H1 (cell line): ENCODE measurements around the gene PCDHA7. TPM values are rescaled to one million over a fixed set of nuclear protein-coding genes. Genes with fewer than 3 reads are reported as not detected.

Source experiments
- CTCF ChIA-PET: fragments of 300-600 bp; sonication (Branson Sonifier 250); formaldehyde crosslinking; loops from one replicate; lab custom pipeline; 2021; ENCODE audit not compliant: partially characterized antibody; lab: Charles Lee
- POLR2A ChIA-PET: fragments of 300-600 bp; sonication (Branson Sonifier 250); formaldehyde crosslinking; loops from one replicate; lab custom pipeline; 2021; ENCODE audit warnings: inconsistent platforms; ENCODE audit not compliant: partially characterized antibody; lab: Charles Lee
- DNase-seq, 2 experiments: peaks; one replicate each; pipeline versions ENCODE4 v3.0.0 to v3.0.0-alpha.2; 2010 to 2022; ENCODE audit warnings: low spot score in 2 of 2, low read depth in 1 of 2, mixed read lengths in 1 of 2
- FAIRE-seq: peaks from 2 replicates; lab custom pipeline; 2011; peaks lifted over from hg19 to GRCh38; lab: Jason Lieb, UNC
- H2AFZ ChIP-seq: 2 replicates; pipeline ENCODE4 v1.8.1; 2012; ENCODE audit warnings: low read length, inconsistent platforms
- H2AK5ac ChIP-seq: 2 replicates; pipeline ENCODE4 v1.6.1; 2013; ENCODE audit warnings: low read depth, low read length
- H2BK120ac ChIP-seq: replicated peaks from 2 replicates; pipeline ENCODE3; 2013; ENCODE audit warnings: low read depth, low read length, inconsistent platforms
- H2BK12ac ChIP-seq: 2 replicates; pipeline ENCODE4 v1.6.1; 2013; ENCODE audit warnings: low read depth, low read length
- H2BK15ac ChIP-seq: 2 replicates; pipeline ENCODE4 v1.6.1; 2013; ENCODE audit warnings: low read length
- H2BK20ac ChIP-seq: 2 replicates; pipeline ENCODE4 v1.6.1; 2013; ENCODE audit warnings: low read length
- H2BK5ac ChIP-seq: 2 replicates; pipeline ENCODE4 v1.6.1; 2013; ENCODE audit warnings: low read depth, low read length
- H3K14ac ChIP-seq: 2 replicates; pipeline ENCODE4 v1.6.1; 2013; ENCODE audit warnings: inconsistent platforms; ENCODE audit not compliant: insufficient read length
- H3K18ac ChIP-seq: 2 replicates; pipeline ENCODE4 v1.6.1; 2013; ENCODE audit warnings: low read length; ENCODE audit errors: extremely low read depth
- H3K23ac ChIP-seq: 2 replicates; pipeline ENCODE4 v1.6.1; 2013; ENCODE audit warnings: inconsistent platforms; ENCODE audit not compliant: insufficient read length
- H3K23me2 ChIP-seq: 2 replicates; pipeline ENCODE4 v1.6.1; 2013; ENCODE audit warnings: low read depth, low read length
- H3K27ac ChIP-seq: 2 replicates; pipeline ENCODE4 v1.6.1; 2011; ENCODE audit warnings: low read depth, low read length, inconsistent platforms
- H3K27me3 ChIP-seq, 4 experiments: replicated peaks in 1 of 4; 1 replicate in 1 of 4; 2 replicates in 3 of 4; pipeline versions ENCODE4 v1.6.1 to v1.8.1; 2011 to 2013; ENCODE audit warnings: low read length in 3 of 4, mild to moderate bottlenecking in 3 of 4, inconsistent platforms in 2 of 4, mixed read lengths in 2 of 4, moderate library complexity in 1 of 4; ENCODE audit not compliant: control insufficient read depth in 3 of 4, insufficient read depth in 3 of 4; ENCODE audit errors: extremely low read depth in 1 of 4
- H3K36me3 ChIP-seq, 4 experiments: 2 replicates each; pipeline versions ENCODE4 v1.6.1 to v1.8.1; 2011 to 2013; ENCODE audit warnings: mild to moderate bottlenecking in 4 of 4, low read length in 3 of 4, moderate library complexity in 2 of 4, control low read depth in 1 of 4, inconsistent platforms in 1 of 4; ENCODE audit not compliant: insufficient read depth in 4 of 4, control insufficient read depth in 2 of 4
- H3K4ac ChIP-seq: replicated peaks from 2 replicates; pipeline ENCODE3; 2013; ENCODE audit warnings: low read length, low read depth, mixed read lengths, inconsistent platforms; ENCODE audit not compliant: insufficient read length
- H3K4me1 ChIP-seq, 4 experiments: replicated peaks in 1 of 4; 1 replicate in 1 of 4; 2 replicates in 3 of 4; pipeline versions ENCODE4 v1.6.1 to v1.8.1; 2011 to 2013; ENCODE audit warnings: low read length in 3 of 4, inconsistent platforms in 2 of 4, mixed read lengths in 1 of 4; ENCODE audit not compliant: insufficient read depth in 4 of 4, control insufficient read depth in 3 of 4
- H3K4me2 ChIP-seq, 2 experiments: 2 replicates each; pipeline versions ENCODE4 v1.6.1 to v1.8.1; 2011 to 2013; ENCODE audit warnings: low read depth in 2 of 2, low read length in 2 of 2, control low read depth in 1 of 2, inconsistent platforms in 1 of 2, mild to moderate bottlenecking in 1 of 2; ENCODE audit not compliant: insufficient read depth in 1 of 2
- H3K4me3 ChIP-seq, 4 experiments: fragments of 200-600, 300-600 bp in 1 of 4; sonication (generic), shearing (Covaris generic), sonication (Bioruptor Twin) in 1 of 4; 2 replicates each; pipeline versions ENCODE4 v1.5.1 to v1.8.1; 2011 to 2016; ENCODE audit warnings: low read length in 4 of 4, low read depth in 3 of 4, control low read depth in 2 of 4, inconsistent platforms in 2 of 4, mild to moderate bottlenecking in 2 of 4, mixed read lengths in 1 of 4, moderate library complexity in 1 of 4; ENCODE audit not compliant: insufficient read depth in 2 of 4; ENCODE audit errors: extremely low read depth in 1 of 4
- H3K56ac ChIP-seq: replicated peaks from 2 replicates; pipeline ENCODE3; 2013; ENCODE audit warnings: low read depth, mild to moderate bottlenecking, mixed read lengths, low read length, inconsistent platforms; ENCODE audit not compliant: insufficient read length
- H3K79me1 ChIP-seq: 2 replicates; pipeline ENCODE4 v1.6.1; 2013; ENCODE audit warnings: low read depth, low read length, control low read depth
- H3K79me2 ChIP-seq, 2 experiments: 2 replicates each; pipeline versions ENCODE4 v1.6.1 to v1.8.1; 2012 to 2013; ENCODE audit warnings: low read length in 2 of 2, mild to moderate bottlenecking in 2 of 2, inconsistent platforms in 1 of 2; ENCODE audit not compliant: insufficient read depth in 2 of 2, control insufficient read depth in 1 of 2
- H3K9ac ChIP-seq, 4 experiments: replicated peaks in 1 of 4; 1 replicate in 1 of 4; 2 replicates in 3 of 4; pipeline versions ENCODE4 v1.6.1 to v1.8.1; 2011 to 2013; ENCODE audit warnings: low read depth in 3 of 4, low read length in 3 of 4, control low read depth in 2 of 4, mild to moderate bottlenecking in 2 of 4, moderate library complexity in 2 of 4, inconsistent platforms in 1 of 4; ENCODE audit errors: extremely low read depth in 1 of 4
- H3K9me3 ChIP-seq, 2 experiments: 2 replicates each; pipeline versions ENCODE4 v1.6.1 to v1.8.1; 2012 to 2013; ENCODE audit warnings: mild to moderate bottlenecking in 2 of 2, moderate library complexity in 2 of 2, control low read depth in 1 of 2, inconsistent platforms in 1 of 2, low read depth in 1 of 2, low read length in 1 of 2, mixed read lengths in 1 of 2; ENCODE audit not compliant: insufficient read depth in 2 of 2
- H4K20me1 ChIP-seq, 2 experiments: replicated peaks in 1 of 2; 2 replicates each; pipeline versions ENCODE3 to v1.8.1; 2011 to 2013; ENCODE audit warnings: inconsistent platforms in 2 of 2, low read length in 2 of 2, mild to moderate bottlenecking in 1 of 2; ENCODE audit not compliant: insufficient read depth in 2 of 2, control insufficient read depth in 1 of 2
- H4K5ac ChIP-seq: 2 replicates; pipeline ENCODE4 v1.6.1; 2013; ENCODE audit warnings: low read length, low read depth, mixed read lengths, inconsistent platforms; ENCODE audit not compliant: insufficient read length
- H4K8ac ChIP-seq: 2 replicates; pipeline ENCODE4 v1.8.0; 2013; ENCODE audit warnings: mild to moderate bottlenecking, moderate library complexity, low read length, inconsistent platforms; ENCODE audit not compliant: insufficient read depth; ENCODE audit errors: extremely low read depth
- H4K91ac ChIP-seq: replicated peaks from 2 replicates; pipeline ENCODE3; 2013; ENCODE audit warnings: low read length, mixed read lengths, inconsistent platforms; ENCODE audit not compliant: insufficient read length
- CTCF ChIP-seq, 3 experiments: IDR thresholded peaks; 1 replicate in 2 of 3; 2 replicates in 1 of 3; pipeline versions ENCODE4 v1.5.1 to v1.6.1; 2011; ENCODE audit warnings: low read length in 3 of 3, mild to moderate bottlenecking in 3 of 3, inconsistent platforms in 2 of 3, low read depth in 1 of 3, moderate library complexity in 1 of 3; ENCODE audit not compliant: insufficient read depth in 1 of 3; ENCODE audit errors: control extremely low read depth in 1 of 3
- E2F6 ChIP-seq: IDR thresholded peaks from 2 replicates; pipeline ENCODE4 v1.6.1; 2012; ENCODE audit warnings: inconsistent platforms
- EZH2 ChIP-seq: fragments of 200-600 bp; sonication (generic); IDR thresholded peaks from 2 replicates; pipeline ENCODE4 v1.7.1; 2012; ENCODE audit warnings: low read depth, mild to moderate bottlenecking, moderate library complexity, low read length, inconsistent platforms; ENCODE audit not compliant: severe bottlenecking
- FOSL1 ChIP-seq: IDR thresholded peaks from 2 replicates; pipeline ENCODE4 v1.6.1; 2011; ENCODE audit warnings: mild to moderate bottlenecking, low read depth, low read length, moderate library complexity; ENCODE audit not compliant: insufficient read depth
- GABPA ChIP-seq: IDR thresholded peaks from 2 replicates; pipeline ENCODE4 v1.6.1; 2011; ENCODE audit warnings: mild to moderate bottlenecking, low read length, moderate library complexity, borderline replicate concordance; ENCODE audit not compliant: insufficient read depth
- KDM1A ChIP-seq: fragments of 200-600, 300-600 bp; sonication (generic); IDR thresholded peaks from 2 replicates; pipeline ENCODE4 v1.7.1; 2016; ENCODE audit warnings: mild to moderate bottlenecking, low read length, borderline replicate concordance
- NRF1 ChIP-seq: IDR thresholded peaks from 2 replicates; pipeline ENCODE4 v1.6.1; 2011; ENCODE audit warnings: mild to moderate bottlenecking, low read depth, low read length, improper control_type of control experiment
- SRF ChIP-seq: IDR thresholded peaks from 2 replicates; pipeline ENCODE4 v1.6.1; 2011; ENCODE audit warnings: mild to moderate bottlenecking, low read depth, low read length, moderate library complexity
- TAF7 ChIP-seq: optimal IDR thresholded peaks from 2 replicates; pipeline ENCODE3; 2011; ENCODE audit warnings: low read depth, mild to moderate bottlenecking, inconsistent platforms, low read length, moderate library complexity, borderline replicate concordance
- TBP ChIP-seq: IDR thresholded peaks from 2 replicates; pipeline ENCODE4 v1.6.1; 2011; ENCODE audit warnings: low read depth, low read length, improper control_type of control experiment
- WGBS, 2 experiments: shearing (Covaris generic) in 1 of 2; methylation state at CpG; one replicate each; pipeline versions ENCODE4 v1.1.6 to v1.1.7; 2013 to 2015; ENCODE audit warnings: low lambda C conversion rate in 2 of 2, mixed read lengths in 2 of 2, inconsistent platforms in 1 of 2, low coverage in 1 of 2, missing lambda C conversion rate in 1 of 2; ENCODE audit not compliant: insufficient replicate concordance in 2 of 2, insufficient coverage in 1 of 2, insufficient read length in 1 of 2; ENCODE audit errors: extremely low coverage in 1 of 2, missing lambda C conversion rate in 1 of 2; 5-methylcytosine and 5-hydroxymethylcytosine counted together
- polyA plus RNA-seq, 7 experiments: library from polyadenylated mRNA; depleted of rRNA in 3 of 7; stranded (reverse) in 5 of 7; unstranded in 2 of 7; fragments of >200 nt in 5 of 7; fragments of 200-250 nt in 2 of 7; gene quantifications; 1 replicate in 5 of 7; 2 replicates in 1 of 7; 4 replicates in 1 of 7; pipeline versions ENCODE4 v1.2.1 to v1.2.3, GENCODE V29; 2011 to 2013; ENCODE audit warnings: missing spikeins in 2 of 7, mixed read lengths in 2 of 7
- total RNA-seq: library from RNA; stranded (reverse); fragmentation: NEBNext Ultra II Directional; extraction: Animal tissue kit (Norgen Biotek cat#: 25700); gene quantifications from 2 replicates; pipeline ENCODE4 v1.2.1, GENCODE V29; 2021

Gene PCDHA7
- total and polyA plus RNA-seq, 2 of the 8 experiments (the other 6 are each of a cell fraction or from before 2014, with no cell fraction given), result 0.86 to 1.6 TPM

- H3K4me1 ChIP-seq, result no peaks in the 10 kb centered on the region
- H2BK15ac ChIP-seq, result no peak overlapping the region
- H2BK20ac ChIP-seq, result no peak overlapping the region
- no peak overlapping the region for H3K56ac ChIP-seq
- H3K9ac ChIP-seq, result no peak overlapping the region
- H3K4me3 ChIP-seq, result peak overlapping the region; percentile 11 to 60 (median 58); a peak in 6 of 8 replicates
- no peak overlapping the region for H3K18ac ChIP-seq
- no peak overlapping the region for H2BK120ac ChIP-seq
- H3K79me2 ChIP-seq, result no peaks in the 10 kb centered on the region; a peak in 1 of 4 replicates
- no peak overlapping the region for H2AK5ac ChIP-seq
- H4K5ac ChIP-seq, result no peak overlapping the region
- no peak overlapping the region for H2AFZ ChIP-seq
- peak overlapping the region; percentile 31 to 65; a peak in 3 of 4 replicates for H3K4me2 ChIP-seq
- H4K91ac ChIP-seq, result no peak overlapping the region
- WGBS, 2 experiments, result 48% methylated on average over 12 of the region's 12 CpGs; no CpG with 5 or more reads in 1 of the 2 experiments
- no peak overlapping the region for H2BK12ac ChIP-seq
- no peaks in the 10 kb centered on the region; a peak in 1 of 4 replicates for H3K9me3 ChIP-seq
- no peaks in the 10 kb centered on the region for H3K27me3 ChIP-seq
- ChIA-PET POLR2A (interaction anchor here (2.7 kb wide), 1 partner anchor 158 kb away, joined by 17 read pairs; no protein-coding TSS in a partner anchor), CTCF (interaction anchor here (0.6 to 7.5 kb wide), 30 partner anchors 10 to 697 kb away, joined by 3 to 95 read pairs (median 6); partner anchors contain the start of genes PCDHA11, PCDHA6, PCDHA8 and PCDHAC1)
- no peaks in the 10 kb centered on the region for H3K23me2 ChIP-seq
- H3K36me3 ChIP-seq, result peaks cover 0 to 6% (median 0%) of the 10 kb centered on the region in 4 experiments; a peak in 2 of 8 replicates
- H3K79me1 ChIP-seq, result no peaks in the 10 kb centered on the region; the same call in 1 of the 2 replicates
- H4K8ac ChIP-seq, result no peak overlapping the region
- no peak overlapping the region for H2BK5ac ChIP-seq
- no peak overlapping the region for H3K23ac ChIP-seq
- H3K14ac ChIP-seq, result no peak overlapping the region
- no peak overlapping the region for H3K27ac ChIP-seq
- FAIRE-seq, result peak; percentile 86
- peak in 1 of 2 experiments; percentile 73 for DNase-seq
- no peak overlapping the region for H3K4ac ChIP-seq
- peaks cover 0 to 5% of the 10 kb centered on the region in 2 experiments for H4K20me1 ChIP-seq
- TF ChIP-seq GABPA (no peak), E2F6 (no peak; the same call in 1 of the 2 replicates), CTCF (IDR thresholded peaks at IDR 0.05; ENCODE audit: control extremely low read depth in 1 of 3, insufficient read depth in 1 of 3, low read depth in 1 of 3, low read length in 3 of 3) (peak in 2 of 3 experiments; percentile 70 to 80; a peak in 3 of 4 replicates), NRF1 (no peak), SRF (no peak), EZH2 (no peak), TBP (no peak), FOSL1 (no peak), KDM1A (no peak), TAF7 (no peak)
Measured at GRCh38 chr5:140882591-140882899, 48.5 kb downstream of the PCDHA7 start.
